ENCODE measurements around the gene CCDC88B. TPM values are rescaled to one million over a fixed set of nuclear protein-coding genes. Genes with fewer than 3 reads are reported as not detected.
A peak's percentile ranks its signal among the peaks of the same experiment; 100 is the strongest.

CCDC88B gene
- total and polyA plus RNA-seq, 9 of the 15 experiments (the other 6 are each of a cell fraction or from before 2014, with no cell fraction given) = 0.13 to 18.1 (median 7.9) TPM

- no peak for TF ChIP-seq MYBL2 (IDR thresholded peaks at IDR 0.05; ENCODE audit: low read depth)
- no peak for TF ChIP-seq MYBL2 (CRISPR knock-in tag; IDR thresholded peaks at IDR 0.05; ENCODE audit: borderline replicate concordance)
- TF ChIP-seq TOE1 (IDR thresholded peaks at IDR 0.05; ENCODE audit: borderline replicate concordance) = peak; percentile 60; the same call in 1 of the 2 replicates
- TF ChIP-seq TOE1 (CRISPR knock-in tag; IDR thresholded peaks at IDR 0.05; ENCODE audit: borderline replicate concordance, low read depth) = no peak
- peak; percentile 39; the same call in 1 of the 2 replicates for TF ChIP-seq RNF2 (IDR thresholded peaks at IDR 0.05)
- no peak for TF ChIP-seq ZNF655 (CRISPR knock-in tag; IDR thresholded peaks at IDR 0.05)
- TF ChIP-seq XRCC5 (IDR thresholded peaks at IDR 0.05; ENCODE audit: low read depth, low read length) = peak; percentile 87; the same call in 1 of the 2 replicates
- no peak for TF ChIP-seq SMAD3 (CRISPR knock-in tag; conservative IDR thresholded peaks at IDR 0.05)
- TF ChIP-seq NR2C2 (CRISPR knock-in tag; IDR thresholded peaks at IDR 0.05) = no peak
- TF ChIP-seq NR2C2 (tag; IDR thresholded peaks at IDR 0.05) = peak; percentile 75
- TF ChIP-seq TEAD4 (IDR thresholded peaks at IDR 0.05; ENCODE audit: low read length) = no peak
- TF ChIP-seq TEAD4 (CRISPR knock-in tag; IDR thresholded peaks at IDR 0.05; ENCODE audit: borderline replicate concordance) = no peak
- TF ChIP-seq ATF6 (CRISPR knock-in tag; IDR thresholded peaks at IDR 0.05) = no peak
- peak; percentile 51; the same call in 1 of the 2 replicates for TF ChIP-seq TAF7 (tag; IDR thresholded peaks at IDR 0.05)
- 0 out of 4 replicates have a peak, but pooled peaks of 1 of the 2 experiments have one; percentile 31 for TF ChIP-seq TBL1XR1 (IDR thresholded peaks at IDR 0.05; ENCODE audit: low read length in 2 of 2)
- no peak; the same call in 1 of the 2 replicates for TF ChIP-seq ZBTB7A (IDR thresholded peaks at IDR 0.05; ENCODE audit: borderline replicate concordance, control insufficient read depth, low read depth, low read length)
- TF ChIP-seq POLR2H (tag; IDR thresholded peaks at IDR 0.05; ENCODE audit: low read depth) = peak; percentile 78
- peak; percentile 88 for TF ChIP-seq NFRKB (IDR thresholded peaks at IDR 0.05; ENCODE audit: low read depth)
- peak; percentile 62; the same call in 1 of the 2 replicates for TF ChIP-seq HNRNPL (IDR thresholded peaks at IDR 0.05; ENCODE audit: low read depth, low read length)
- no peak for TF ChIP-seq NFIC (IDR thresholded peaks at IDR 0.05)
- TF ChIP-seq EHMT2 (IDR thresholded peaks at IDR 0.05) = no peak
- no peak for TF ChIP-seq MCM5 (IDR thresholded peaks at IDR 0.05; ENCODE audit: low read depth)
- TF ChIP-seq MYNN (IDR thresholded peaks at IDR 0.05) = peak; percentile 57
- no peak for TF ChIP-seq MYNN (CRISPR knock-in tag; IDR thresholded peaks at IDR 0.05)
- TF ChIP-seq DEAF1 (CRISPR knock-in tag; IDR thresholded peaks at IDR 0.05) = 0 out of 2 replicates have a peak, but pooled peaks have one; percentile 20
- TF ChIP-seq RBM34 (IDR thresholded peaks at IDR 0.05; ENCODE audit: borderline replicate concordance, insufficient read depth, low read length) = no peak
Observed at GRCh38 chr11:64304316-64305072, 35.5 kb upstream of the CCDC88B start (continued).
